Urinary bladder (tissue), 4 donors: ENCODE data around the gene NOP16. TPM values are rescaled to one million over a fixed set of nuclear protein-coding genes. Genes with fewer than 3 reads are reported as not detected.

Experiments used
- DNase-seq: peaks from one replicate; pipeline ENCODE4 v3.0.0-alpha.2; 2015; ENCODE audit errors: extremely low spot score
- H3K27ac ChIP-seq: one replicate; pipeline ENCODE4 v1.5.1; 2013; ENCODE audit warnings: low read depth, mild to moderate bottlenecking, moderate library complexity
- H3K36me3 ChIP-seq: one replicate; pipeline ENCODE4 v1.6.1; 2013; ENCODE audit warnings: mild to moderate bottlenecking, moderate library complexity; ENCODE audit not compliant: insufficient read depth
- H3K4me1 ChIP-seq: one replicate; pipeline ENCODE4 v1.6.1; 2013; ENCODE audit warnings: mild to moderate bottlenecking, moderate library complexity; ENCODE audit not compliant: insufficient read depth
- H3K4me3 ChIP-seq: one replicate; pipeline ENCODE4 v1.5.1; 2013; ENCODE audit warnings: low read depth, low read length
- WGBS: extraction: QIAGEN DNeasy Blood & Tissue Kit; methylation state at CpG from one replicate; pipeline ENCODE4 v1.1.7; 2013; 5-methylcytosine and 5-hydroxymethylcytosine counted together
- polyA plus RNA-seq: library from polyadenylated mRNA; stranded (reverse); fragments of 200-250 nt; gene quantifications from one replicate; pipeline ENCODE4 v1.2.3, GENCODE V29; 2013
- total RNA-seq: library from RNA; depleted of rRNA; stranded (reverse); fragments of >200 nt; gene quantifications from one replicate; pipeline ENCODE4 v1.2.3, GENCODE V29; 2014
- donor health status: healthy with polysubstance abuse.
- donor health status: healthy.

The NOP16 gene
- total and polyA plus RNA-seq, 2 donors: 3.2 to 27.9 TPM

GRCh38 chr5:176388003-176388443 lies 375 bp downstream of the NOP16 start:
- Histone ChIP-seq H3K4me1 (no peaks in the 10 kb centered on the region), H3K4me3 (peak overlapping the region; percentile 77), H3K27ac (no peak overlapping the region), H3K36me3 (peaks cover 6% of the 10 kb centered on the region)
- under 1% methylated on average over 29 of the region's 29 CpGs for WGBS
- DNase-seq: no peak

GRCh38 chr5:176387384-176387925 lies 943 bp downstream of the NOP16 start:
- WGBS: 38% methylated on average over 8 of the region's 8 CpGs
- H3K4me3 ChIP-seq: peak overlapping the region; percentile 77
- H3K27ac ChIP-seq: no peak overlapping the region
- no peaks in the 10 kb centered on the region for H3K4me1 ChIP-seq
- H3K36me3 ChIP-seq: peaks cover 4% of the 10 kb centered on the region
- DNase-seq: no peak

- 76% methylated on average over 1 of the region's 1 CpG for WGBS
- Histone ChIP-seq H3K4me3 (no peak overlapping the region), H3K27ac (no peak overlapping the region), H3K36me3 (no peaks in the 10 kb centered on the region), H3K4me1 (no peaks in the 10 kb centered on the region)
- no peak for DNase-seq
Measured at GRCh38 chr5:176386491-176386890, 1.9 kb downstream of the NOP16 start.

GRCh38 chr5:176384991-176385390 lies 3.4 kb downstream of the NOP16 start:
- Histone ChIP-seq H3K4me1 (no peaks in the 10 kb centered on the region), H3K27ac (no peak overlapping the region), H3K36me3 (no peaks in the 10 kb centered on the region), H3K4me3 (no peak overlapping the region)
- 94% methylated on average over 12 of the region's 12 CpGs for WGBS
- no peak for DNase-seq

- DNase-seq: no peak
- H3K36me3 ChIP-seq: no peaks in the 10 kb centered on the region
- no peak overlapping the region for H3K27ac ChIP-seq
- no peak overlapping the region for H3K4me3 ChIP-seq
- WGBS: 93% methylated on average over 8 of the region's 8 CpGs
- no peaks in the 10 kb centered on the region for H3K4me1 ChIP-seq
Measured at GRCh38 chr5:176384366-176384930, 4.0 kb downstream of the NOP16 start.

GRCh38 chr5:176383961-176384360 lies 4.4 kb downstream of the NOP16 start:
- no peak for DNase-seq
- WGBS: 83% methylated on average over 9 of the region's 9 CpGs

GRCh38 chr5:176383248-176383905 lies 5.0 kb downstream of the NOP16 start:
- Histone ChIP-seq H3K4me3 (no peak overlapping the region), H3K4me1 (no peaks in the 10 kb centered on the region), H3K36me3 (no peaks in the 10 kb centered on the region), H3K27ac (no peak overlapping the region)
- WGBS: 82% methylated on average over 15 of the region's 15 CpGs
- DNase-seq: no peak

More at GRCh38 chr5:176383961-176384360, 4.4 kb downstream of the NOP16 start:
- Histone ChIP-seq H3K4me3 (no peak overlapping the region), H3K36me3 (no peaks in the 10 kb centered on the region), H3K27ac (no peak overlapping the region), H3K4me1 (no peaks in the 10 kb centered on the region)

- Histone ChIP-seq H3K36me3 (no peaks in the 10 kb centered on the region), H3K4me1 (no peaks in the 10 kb centered on the region), H3K27ac (no peak overlapping the region), H3K4me3 (no peak overlapping the region)
- WGBS: 78% methylated on average over 3 of the region's 3 CpGs
- no peak for DNase-seq
Measured at GRCh38 chr5:176382721-176383120, 5.7 kb downstream of the NOP16 start.

- Histone ChIP-seq H3K4me3 (no peak overlapping the region), H3K27ac (no peak overlapping the region), H3K36me3 (no peaks in the 10 kb centered on the region), H3K4me1 (no peaks in the 10 kb centered on the region)
- WGBS: 90% methylated on average over 3 of the region's 3 CpGs
- no peak for DNase-seq
Measured at GRCh38 chr5:176381979-176382378, 6.4 kb downstream of the NOP16 start.

GRCh38 chr5:176381423-176381822 lies 7.0 kb downstream of the NOP16 start:
- H3K4me1 ChIP-seq: no peaks in the 10 kb centered on the region
- WGBS: 51% methylated on average over 3 of the region's 3 CpGs
- no peak overlapping the region for H3K27ac ChIP-seq
- no peaks in the 10 kb centered on the region for H3K36me3 ChIP-seq
- H3K4me3 ChIP-seq: no peak overlapping the region
- DNase-seq: no peak

- Histone ChIP-seq H3K4me1 (no peaks in the 10 kb centered on the region), H3K36me3 (no peaks in the 10 kb centered on the region), H3K4me3 (no peak overlapping the region), H3K27ac (no peak overlapping the region)
- 87% methylated on average over 3 of the region's 3 CpGs for WGBS
- DNase-seq: no peak
Measured at GRCh38 chr5:176379881-176380280, 8.5 kb downstream of the NOP16 start.

GRCh38 chr5:176373100-176373818 lies 15.1 kb downstream of the NOP16 start:
- DNase-seq: no peak
- no peaks in the 10 kb centered on the region for H3K36me3 ChIP-seq
- H3K27ac ChIP-seq: no peak overlapping the region
- 65% methylated on average over 7 of the region's 7 CpGs for WGBS
- H3K4me3 ChIP-seq: no peak overlapping the region
- H3K4me1 ChIP-seq: no peaks in the 10 kb centered on the region

GRCh38 chr5:176371621-176372539 lies 16.5 kb downstream of the NOP16 start:
- Histone ChIP-seq H3K4me1 (no peaks in the 10 kb centered on the region), H3K27ac (no peak overlapping the region), H3K36me3 (no peaks in the 10 kb centered on the region), H3K4me3 (no peak overlapping the region)
- 93% methylated on average over 13 of the region's 13 CpGs for WGBS
- DNase-seq: no peak
